Brain pericyte (primary cell): ENCODE measurements around the gene EEF1A1.
"Not testable (repeated sequence)": the region's sequence is repeated elsewhere in the genome, so short reads cannot be mapped to it uniquely, and the experiment has no call there.

Experiments used
- DNase-seq: peaks from one replicate; pipeline ENCODE4 v3.0.0-alpha.2; 2012; ENCODE audit warnings: low read depth, low spot score

Gene EEF1A1

DNA sequence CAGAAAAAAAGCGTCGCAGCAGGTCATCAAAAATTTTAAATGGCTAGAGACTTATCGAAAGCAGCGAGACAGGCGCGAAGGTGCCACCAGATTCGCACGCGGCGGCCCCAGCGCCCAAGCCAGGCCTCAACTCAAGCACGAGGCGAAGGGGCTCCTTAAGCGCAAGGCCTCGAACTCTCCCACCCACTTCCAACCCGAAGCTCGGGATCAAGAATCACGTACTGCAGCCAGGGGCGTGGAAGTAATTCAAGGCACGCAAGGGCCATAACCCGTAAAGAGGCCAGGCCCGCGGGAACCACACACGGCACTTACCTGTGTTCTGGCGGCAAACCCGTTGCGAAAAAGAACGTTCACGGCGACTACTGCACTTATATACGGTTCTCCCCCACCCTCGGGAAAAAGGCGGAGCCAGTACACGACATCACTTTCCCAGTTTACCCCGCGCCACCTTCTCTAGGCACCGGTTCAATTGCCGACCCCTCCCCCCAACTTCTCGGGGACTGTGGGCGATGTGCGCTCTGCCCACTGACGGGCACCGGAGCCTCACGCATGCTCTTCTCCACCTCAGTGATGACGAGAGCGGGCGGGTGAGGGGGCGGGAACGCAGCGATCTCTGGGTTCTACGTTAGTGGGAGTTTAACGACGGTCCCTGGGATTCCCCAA lies at the start of gene EEF1A1:
Gene EEF1A1, minus strand, starts transcription at position 345 of the 663 bp plus-strand sequence. CDS start 1,006 bp downstream, outside the sequence.
- DNase-seq: peak; percentile 99

DNA sequence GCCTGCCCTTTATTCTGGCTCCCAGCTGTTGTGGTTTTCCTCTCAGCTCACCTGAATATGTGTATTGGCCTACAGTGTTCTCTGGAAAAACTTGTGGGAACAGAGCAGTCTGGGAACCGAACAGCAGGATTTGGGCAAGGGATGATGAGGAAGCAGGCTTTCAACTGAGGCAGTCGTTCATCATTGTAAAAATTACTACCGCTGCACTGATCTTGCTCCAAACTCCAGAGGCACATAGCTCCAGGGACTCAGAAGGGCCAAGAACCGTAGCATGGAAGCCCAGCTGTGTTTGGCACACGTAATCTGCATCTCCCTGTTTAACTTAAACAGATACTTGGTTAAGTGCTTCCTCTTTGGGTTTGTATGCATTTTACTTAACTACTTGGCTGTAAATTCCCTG lies 48.3 kb upstream of the EEF1A1 start:
- no peak for DNase-seq

DNA sequence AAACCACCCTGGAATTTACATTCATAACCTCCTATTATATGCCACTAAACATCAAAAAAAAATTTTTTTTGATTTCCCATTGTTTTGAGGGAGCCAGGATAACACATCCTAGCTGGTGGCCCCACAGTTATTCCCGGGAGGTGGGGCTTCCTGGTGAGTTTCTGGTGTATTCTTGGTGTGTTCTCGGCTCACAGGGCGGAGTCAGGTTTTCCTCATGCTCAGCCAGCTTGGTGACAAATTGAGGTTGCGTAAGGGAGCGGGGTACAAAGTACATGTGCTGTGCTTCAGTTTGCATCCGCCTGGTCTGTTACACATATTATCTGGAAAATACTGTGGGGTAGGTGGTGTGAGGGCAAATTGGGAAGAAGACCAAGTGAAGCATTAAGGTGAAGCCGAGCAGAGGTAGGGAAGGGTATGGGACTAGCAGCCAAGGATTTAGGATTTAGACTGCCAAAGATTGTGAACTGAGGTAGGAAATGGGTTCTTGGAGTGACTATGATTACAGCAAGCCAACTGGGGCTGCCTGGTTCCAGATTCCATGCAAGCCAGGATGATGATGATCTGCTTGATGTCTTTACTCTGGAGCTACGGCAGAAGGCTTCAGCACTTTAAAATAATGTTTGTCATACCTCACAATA lies 46.2 kb upstream of the EEF1A1 start:
- no peak for DNase-seq

DNA sequence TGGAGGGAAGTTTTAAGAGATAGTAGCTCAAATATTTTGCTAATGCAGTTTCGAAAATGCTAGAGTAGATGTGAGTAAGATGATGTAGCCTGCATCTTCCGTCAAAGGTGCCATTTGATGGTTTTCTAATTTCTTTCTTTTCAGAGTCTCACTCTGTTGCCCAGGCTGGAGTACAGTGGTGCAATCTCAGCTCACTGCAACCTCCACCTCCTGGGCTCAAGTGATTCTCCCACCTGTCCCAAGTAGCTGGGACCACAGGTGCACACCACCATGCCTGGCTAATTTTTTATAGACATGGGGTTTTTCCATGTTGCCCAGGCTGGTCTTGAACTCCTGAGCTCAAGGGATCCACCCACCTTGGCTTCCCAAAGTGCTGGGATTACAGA lies 45.6 kb upstream of the EEF1A1 start:
- DNase-seq: not testable (repeated sequence)

- no peak for DNase-seq
Measured at GRCh38 chr6:73565767-73566485, 45.1 kb upstream of the EEF1A1 start.

DNA sequence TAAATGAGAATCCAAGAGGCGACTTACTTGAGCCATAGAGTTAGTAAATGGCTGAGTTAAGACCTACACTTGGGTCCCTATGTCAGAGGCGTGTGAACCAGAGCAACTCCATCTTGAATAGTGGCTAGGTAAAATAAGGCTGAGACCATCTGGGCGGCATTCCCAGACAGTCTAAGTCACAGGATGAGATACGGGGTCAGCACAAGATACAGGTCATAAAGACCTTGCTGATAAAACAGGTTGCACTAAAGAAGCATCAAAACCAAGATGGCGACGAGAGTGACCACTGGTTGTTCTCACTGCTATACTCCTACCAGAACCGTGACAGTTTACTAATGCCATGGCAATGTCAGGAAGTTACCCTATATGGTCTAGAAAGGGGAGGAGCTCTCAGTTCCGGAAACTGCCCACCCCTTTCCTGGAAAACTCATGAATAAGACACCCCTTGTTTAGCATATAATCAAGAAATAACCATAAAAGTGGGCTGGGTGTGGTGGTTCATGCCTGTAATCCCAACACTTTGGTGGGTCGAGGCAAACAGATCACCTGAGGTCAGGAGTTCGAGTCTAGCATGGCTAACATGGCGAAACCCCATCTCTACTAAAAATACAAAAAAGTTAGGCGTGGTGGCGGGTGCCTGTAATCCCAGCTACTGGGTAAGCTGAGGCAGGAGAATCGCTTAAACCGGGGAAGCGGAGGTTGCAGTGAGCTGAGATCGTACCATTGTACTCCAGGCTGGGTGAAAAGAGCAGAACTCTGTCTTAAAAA lies 43.9 kb upstream of the EEF1A1 start:
- no peak for DNase-seq

DNA sequence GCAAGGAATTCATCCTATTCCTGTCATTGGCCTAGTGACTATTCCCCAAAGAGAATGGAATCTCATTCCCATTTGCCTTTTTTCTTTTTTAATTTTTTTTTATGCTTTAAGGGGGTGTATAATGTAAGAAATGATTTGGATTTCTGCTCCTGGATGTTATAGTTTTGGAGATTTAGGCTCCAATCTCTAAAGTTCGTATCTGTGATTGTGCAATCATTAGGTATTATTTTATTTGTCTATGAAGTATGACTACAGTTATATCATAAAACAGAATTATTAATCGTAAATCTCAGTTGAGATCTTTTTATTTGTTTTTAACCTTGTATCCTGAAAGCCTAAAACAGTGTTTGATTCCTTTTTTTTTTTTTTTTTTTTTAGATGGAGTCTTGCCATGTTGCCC lies 41.7 kb upstream of the EEF1A1 start:
- DNase-seq: no peak

GRCh38 chr6:73560853-73561407 lies 40.1 kb upstream of the EEF1A1 start:
- no peak for DNase-seq

- DNase-seq: no peak
Measured at GRCh38 chr6:73560182-73560732, 39.4 kb upstream of the EEF1A1 start.

- DNase-seq: not testable (repeated sequence)
Measured at GRCh38 chr6:73559399-73559794, 38.6 kb upstream of the EEF1A1 start.

GRCh38 chr6:73558624-73559398 lies 38.0 kb upstream of the EEF1A1 start:
- DNase-seq: no peak

DNA sequence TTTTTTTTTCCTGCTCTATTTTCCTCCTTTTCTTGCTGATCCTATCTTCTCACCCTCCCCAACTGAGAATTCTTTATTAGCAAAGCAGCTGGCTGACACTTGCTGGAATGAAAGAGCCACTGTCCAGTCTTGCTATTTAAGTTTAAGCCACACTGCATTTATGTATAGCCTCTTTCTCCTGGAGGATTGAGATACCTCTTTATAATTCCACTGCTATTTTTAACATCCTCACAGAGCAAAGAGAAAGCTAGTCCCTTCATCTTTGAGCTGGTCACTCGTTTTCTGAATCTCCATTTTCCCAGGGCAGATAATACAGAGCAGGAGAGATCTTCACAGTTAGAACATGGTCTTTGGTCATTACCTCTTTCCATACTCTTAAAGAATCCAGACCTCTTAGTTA lies 36.0 kb upstream of the EEF1A1 start:
- no peak for DNase-seq

DNA sequence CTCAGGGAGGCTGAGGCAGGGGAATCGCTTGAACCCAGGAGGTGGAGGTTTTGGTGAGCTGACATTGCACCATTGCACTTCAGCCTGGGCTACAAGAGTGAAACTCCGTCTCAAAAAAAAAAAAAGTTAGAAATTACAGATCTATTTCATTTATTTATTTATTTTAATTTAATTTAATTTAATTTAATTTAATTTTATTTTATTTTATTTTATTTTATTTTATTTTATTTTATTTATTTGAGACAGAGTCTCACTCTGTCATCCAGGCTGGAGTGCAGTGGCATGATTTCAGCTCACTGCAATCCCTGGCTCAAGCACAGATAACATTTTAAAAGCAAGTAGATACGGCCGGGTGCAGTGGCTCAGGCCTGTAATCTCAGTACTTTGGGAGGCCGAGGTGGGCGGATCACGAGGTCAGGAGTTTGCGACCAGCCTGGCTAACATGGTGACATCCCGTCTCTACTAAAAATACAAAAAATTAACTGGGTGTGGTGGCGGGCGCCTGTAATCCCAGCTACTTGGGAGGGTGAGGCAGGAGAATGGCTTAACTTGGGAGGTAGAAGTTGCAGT lies 34.6 kb upstream of the EEF1A1 start:
- DNase-seq: not testable (repeated sequence)

DNA sequence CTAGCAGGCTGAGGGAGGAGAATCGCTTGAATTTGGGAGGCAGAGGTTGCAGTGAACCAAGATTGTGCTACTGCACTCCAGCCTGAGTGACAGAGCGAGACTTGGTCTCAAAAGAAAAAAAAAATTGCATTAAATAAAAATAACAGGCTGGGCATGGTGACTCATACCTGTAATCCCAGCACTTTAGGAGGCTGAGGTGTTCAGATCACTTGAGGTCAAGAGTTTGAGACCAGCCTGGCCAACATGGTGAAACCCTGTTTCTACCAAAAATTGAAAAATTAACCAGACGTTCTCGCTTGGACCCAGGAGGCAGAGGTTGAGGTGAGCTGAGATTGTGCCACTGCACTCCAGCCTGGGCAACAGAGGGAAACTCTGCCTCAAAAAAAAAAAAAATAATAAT lies 30.3 kb upstream of the EEF1A1 start:
- not testable (repeated sequence) for DNase-seq

DNA sequence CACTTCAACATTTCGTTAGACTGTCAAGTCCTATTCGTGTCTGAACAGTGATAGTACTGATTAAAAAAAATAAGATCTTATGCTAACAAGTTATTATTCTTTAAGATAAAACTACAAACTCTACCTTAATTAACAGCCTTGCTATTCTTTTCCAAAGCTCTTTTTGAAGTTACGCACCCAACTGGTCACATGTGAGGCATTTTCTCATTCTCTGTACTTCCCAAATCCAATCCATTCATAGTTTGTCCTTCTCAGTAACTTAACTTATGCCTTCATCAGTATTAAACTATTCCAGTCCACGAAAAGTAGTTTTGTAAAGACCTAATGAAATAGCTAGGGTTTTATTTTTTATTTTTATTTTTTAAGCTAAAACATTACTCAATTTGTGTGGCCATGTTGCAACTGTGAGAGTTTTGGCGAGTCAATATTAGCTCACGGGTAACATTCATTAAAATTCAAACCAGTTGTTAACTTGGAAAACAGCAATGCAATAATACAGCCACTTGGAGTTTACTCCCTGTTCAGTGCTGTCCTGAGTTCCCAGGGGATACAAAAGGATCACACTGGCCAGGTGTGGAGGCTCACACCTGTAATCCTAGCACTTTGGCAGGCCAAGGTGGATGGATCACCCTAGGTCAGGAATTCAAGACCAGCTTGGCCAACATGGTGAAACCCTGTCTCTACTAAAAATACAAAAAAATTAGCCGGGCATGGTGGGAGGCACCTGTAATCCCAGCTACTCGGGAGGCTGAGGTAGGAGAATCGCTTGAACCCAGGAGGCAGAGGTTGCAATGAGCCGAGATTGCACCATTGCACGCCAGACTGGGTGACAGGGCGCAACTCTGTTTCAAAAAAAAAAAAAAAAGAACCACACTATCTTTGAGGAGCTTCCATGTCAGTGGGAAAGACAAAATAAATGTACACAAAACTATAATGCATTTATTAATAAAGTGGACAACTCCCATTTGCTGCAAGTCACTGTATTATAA lies 27.9 kb upstream of the EEF1A1 start:
- DNase-seq: no peak

- no peak for DNase-seq
Measured at GRCh38 chr6:73547036-73547435, 26.2 kb upstream of the EEF1A1 start.

GRCh38 chr6:73542891-73543290 lies 22.1 kb upstream of the EEF1A1 start:
- no peak for DNase-seq

DNA sequence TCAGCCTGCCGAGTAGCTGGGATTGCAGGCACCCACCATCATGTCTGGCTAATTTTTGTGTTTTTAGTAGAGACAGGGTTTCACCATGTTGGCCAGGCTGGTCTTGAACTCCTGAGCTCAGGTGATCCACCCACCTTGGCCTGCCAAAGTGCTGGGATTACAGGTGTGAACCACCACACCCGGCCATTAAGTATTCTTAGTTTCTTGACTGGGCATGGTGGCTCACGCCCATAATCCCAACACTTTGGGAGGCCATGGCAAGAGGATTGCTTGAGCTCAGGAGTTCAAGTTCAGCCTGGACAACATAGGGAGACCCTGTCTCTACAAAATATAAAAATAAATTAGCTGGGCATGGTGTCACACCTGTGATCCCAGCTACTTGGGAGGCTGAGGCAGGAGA lies 21.6 kb upstream of the EEF1A1 start:
- not testable (repeated sequence) for DNase-seq

DNA sequence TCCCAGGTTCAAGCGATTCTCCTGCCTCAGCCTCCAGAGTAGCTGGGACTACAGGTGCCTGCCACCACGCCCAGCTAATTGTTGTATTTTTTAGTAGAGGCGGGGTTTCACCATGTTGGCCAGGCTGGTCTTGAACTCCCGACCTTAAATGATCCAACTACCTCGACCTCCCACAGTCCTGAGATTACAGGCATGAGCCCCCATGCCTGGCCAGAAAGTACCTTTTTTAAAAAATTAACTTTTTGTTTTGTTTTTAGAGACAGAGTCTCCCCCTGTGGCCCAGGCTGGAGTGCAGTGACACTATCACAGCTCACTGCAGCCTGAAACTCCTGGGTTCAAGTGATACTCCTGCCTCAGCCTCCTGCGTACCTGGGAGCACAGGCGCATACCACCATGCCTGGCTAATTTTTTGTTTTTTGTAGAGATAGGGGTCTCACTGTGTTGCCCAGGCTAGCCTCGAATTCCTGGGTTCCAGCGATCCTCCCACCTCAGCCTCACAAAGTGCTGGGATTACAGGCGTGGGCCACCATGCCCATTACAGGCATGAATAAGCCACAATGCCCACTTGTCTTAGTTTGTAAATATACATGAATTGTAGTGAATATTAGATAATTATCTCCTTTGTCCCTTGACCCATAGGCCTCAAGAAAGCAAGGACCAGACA lies 17.4 kb upstream of the EEF1A1 start:
- no peak for DNase-seq
